Measurements from ENCODE around the gene SCN11A.
"Not testable (repeated sequence)": the region's sequence is repeated elsewhere in the genome, so short reads cannot be mapped to it uniquely, and the experiment has no call there.

SCN11A gene

GRCh38 chr3:39062180-39062579, 10.4 kb upstream of the SCN11A start:
- POLR2A ChIA-PET, result interaction anchor here (0.9 kb wide), 1 partner anchor 11 kb away, joined by 3 read pairs; no protein-coding TSS in a partner anchor
- no peak for DNase-seq (ENCODE audit: extremely low spot score)
- CTCF ChIA-PET, result no interaction called here

GRCh38 chr3:39061228-39061627, 9.5 kb upstream of the SCN11A start:
- CTCF ChIA-PET; POLR2A ChIA-PET; DNase-seq (ENCODE audit: extremely low spot score): not testable (repeated sequence)

More at GRCh38 chr3:39062180-39062579, 10.4 kb upstream of the SCN11A start:
- no peak for TF ChIP-seq HDGF (IDR thresholded peaks at IDR 0.05; ENCODE audit: borderline replicate concordance)
- TF ChIP-seq SUZ12 (IDR thresholded peaks at IDR 0.05), result no peak
- TF ChIP-seq ZNF384 (IDR thresholded peaks at IDR 0.05), result no peak
- TF ChIP-seq FOXK2 (IDR thresholded peaks at IDR 0.05), result no peak
- no peak for TF ChIP-seq ARNT (IDR thresholded peaks at IDR 0.05)
- TF ChIP-seq L3MBTL2 (conservative IDR thresholded peaks at IDR 0.05), result no peak
- no peak for TF ChIP-seq LEF1 (IDR thresholded peaks at IDR 0.05; ENCODE audit: borderline replicate concordance)
- TF ChIP-seq FOXA1 (IDR thresholded peaks at IDR 0.05), result no peak
- TF ChIP-seq TARDBP (IDR thresholded peaks at IDR 0.05), result no peak
- TF ChIP-seq, protein P1, sequence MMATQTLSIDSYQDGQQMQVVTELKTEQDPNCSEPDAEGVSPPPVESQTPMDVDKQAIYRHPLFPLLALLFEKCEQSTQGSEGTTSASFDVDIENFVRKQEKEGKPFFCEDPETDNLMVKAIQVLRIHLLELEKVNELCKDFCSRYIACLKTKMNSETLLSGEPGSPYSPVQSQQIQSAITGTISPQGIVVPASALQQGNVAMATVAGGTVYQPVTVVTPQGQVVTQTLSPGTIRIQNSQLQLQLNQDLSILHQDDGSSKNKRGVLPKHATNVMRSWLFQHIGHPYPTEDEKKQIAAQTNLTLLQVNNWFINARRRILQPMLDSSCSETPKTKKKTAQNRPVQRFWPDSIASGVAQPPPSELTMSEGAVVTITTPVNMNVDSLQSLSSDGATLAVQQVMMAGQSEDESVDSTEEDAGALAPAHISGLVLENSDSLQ (IDR thresholded peaks at IDR 0.05), result no peak
- TF ChIP-seq ELF4 (IDR thresholded peaks at IDR 0.05), result no peak
- no peak for TF ChIP-seq NFRKB (IDR thresholded peaks at IDR 0.05)
- no peak for TF ChIP-seq CTBP1 (IDR thresholded peaks at IDR 0.05; ENCODE audit: borderline replicate concordance)
- no peak for TF ChIP-seq BHLHE40 (IDR thresholded peaks at IDR 0.05; ENCODE audit: borderline replicate concordance)
- TF ChIP-seq SP1 (IDR thresholded peaks at IDR 0.05), result no peak
- TF ChIP-seq FOXM1 (IDR thresholded peaks at IDR 0.05; ENCODE audit: borderline replicate concordance), result no peak

DNA sequence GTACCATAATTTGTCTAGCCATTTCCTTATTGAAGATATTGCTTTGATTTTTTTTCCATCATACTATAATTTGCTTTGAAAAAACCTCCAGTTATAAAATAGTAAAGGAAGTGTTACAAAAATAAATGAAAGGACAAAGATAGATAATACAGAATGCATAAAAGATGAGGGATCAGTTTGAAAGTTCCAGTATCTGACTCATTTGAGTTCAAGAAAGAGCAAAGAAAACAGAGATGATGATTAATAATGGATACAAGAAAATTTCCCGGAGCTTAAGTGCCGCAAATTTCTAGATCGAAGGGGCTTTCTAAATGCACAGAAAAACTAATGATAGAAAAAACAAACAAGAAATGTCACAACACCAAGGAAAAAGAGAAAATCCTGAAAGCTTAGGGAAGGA, 4.4 kb upstream of the SCN11A start:
- ChIA-PET CTCF (no interaction called here), POLR2A (no interaction called here)
- DNase-seq (ENCODE audit: extremely low spot score), result no peak
- TF ChIP-seq CTBP1 (IDR thresholded peaks at IDR 0.05; ENCODE audit: borderline replicate concordance) (no peak), FOXK2 (IDR thresholded peaks at IDR 0.05) (no peak), SP1 (IDR thresholded peaks at IDR 0.05) (no peak)
- TF ChIP-seq, protein P1 (IDR thresholded peaks at IDR 0.05), result no peak

- TF ChIP-seq LEF1 (IDR thresholded peaks at IDR 0.05; ENCODE audit: borderline replicate concordance) (no peak), NFRKB (IDR thresholded peaks at IDR 0.05) (no peak), ELF4 (IDR thresholded peaks at IDR 0.05) (no peak), HDGF (IDR thresholded peaks at IDR 0.05; ENCODE audit: borderline replicate concordance) (no peak), CTBP1 (IDR thresholded peaks at IDR 0.05; ENCODE audit: borderline replicate concordance) (no peak), FOXA1 (IDR thresholded peaks at IDR 0.05) (no peak), ZNF384 (IDR thresholded peaks at IDR 0.05) (no peak), FOXK2 (IDR thresholded peaks at IDR 0.05) (no peak), FOXM1 (IDR thresholded peaks at IDR 0.05; ENCODE audit: borderline replicate concordance) (no peak), SP1 (IDR thresholded peaks at IDR 0.05) (no peak)
- ChIA-PET CTCF (no interaction called here), POLR2A (no interaction called here)
- DNase-seq (ENCODE audit: extremely low spot score), result no peak
These were observed 2.0 kb upstream of the SCN11A start for GRCh38 chr3:39053696-39054095.

- ChIA-PET CTCF (no interaction called here), POLR2A (no interaction called here)
- DNase-seq (ENCODE audit: extremely low spot score), result no peak
- TF ChIP-seq SUZ12 (IDR thresholded peaks at IDR 0.05) (no peak), ELF4 (IDR thresholded peaks at IDR 0.05) (no peak), ZNF384 (IDR thresholded peaks at IDR 0.05) (no peak), FOXA1 (IDR thresholded peaks at IDR 0.05) (no peak), NFRKB (IDR thresholded peaks at IDR 0.05) (no peak), FOXM1 (IDR thresholded peaks at IDR 0.05; ENCODE audit: borderline replicate concordance) (no peak), TARDBP (IDR thresholded peaks at IDR 0.05) (no peak), L3MBTL2 (conservative IDR thresholded peaks at IDR 0.05) (no peak), ARNT (IDR thresholded peaks at IDR 0.05) (no peak), FOXK2 (IDR thresholded peaks at IDR 0.05) (no peak), LEF1 (IDR thresholded peaks at IDR 0.05; ENCODE audit: borderline replicate concordance) (no peak), SP1 (IDR thresholded peaks at IDR 0.05) (no peak), CTBP1 (IDR thresholded peaks at IDR 0.05; ENCODE audit: borderline replicate concordance) (no peak), BHLHE40 (IDR thresholded peaks at IDR 0.05; ENCODE audit: borderline replicate concordance) (no peak), HDGF (IDR thresholded peaks at IDR 0.05; ENCODE audit: borderline replicate concordance) (no peak)
- TF ChIP-seq, protein P1 (IDR thresholded peaks at IDR 0.05), result no peak
These were observed 839 bp upstream of the SCN11A start for GRCh38 chr3:39052583-39052982.

DNA sequence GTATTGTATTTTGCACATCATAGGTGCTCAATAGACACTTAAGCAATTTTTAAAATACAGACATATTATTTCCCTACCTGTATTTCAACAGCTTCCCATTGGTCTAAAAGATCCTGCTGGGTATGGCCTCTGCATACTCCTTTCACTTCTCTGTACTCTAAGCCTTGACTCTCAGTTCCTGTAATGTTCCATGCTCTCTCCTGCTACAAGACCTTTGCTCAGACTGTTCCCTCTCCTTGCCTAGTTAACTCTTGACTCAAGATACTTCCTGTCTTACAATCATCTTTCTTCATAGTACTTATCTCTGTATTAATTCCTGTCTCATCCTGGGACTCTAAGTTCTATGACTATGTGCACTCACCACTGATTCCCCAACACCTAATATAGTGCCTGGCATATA, 1.7 kb downstream of the SCN11A start:
- no peak for TF ChIP-seq ELF4 (IDR thresholded peaks at IDR 0.05)
- TF ChIP-seq LEF1 (IDR thresholded peaks at IDR 0.05; ENCODE audit: borderline replicate concordance), result no peak
- no peak for TF ChIP-seq ZNF384 (IDR thresholded peaks at IDR 0.05)
- TF ChIP-seq ARNT (IDR thresholded peaks at IDR 0.05), result no peak
- TF ChIP-seq FOXM1 (IDR thresholded peaks at IDR 0.05; ENCODE audit: borderline replicate concordance), result no peak
- TF ChIP-seq SUZ12 (IDR thresholded peaks at IDR 0.05), result no peak
- no peak for TF ChIP-seq NFRKB (IDR thresholded peaks at IDR 0.05)
- TF ChIP-seq FOXA1 (IDR thresholded peaks at IDR 0.05), result no peak
- TF ChIP-seq, protein P1 (IDR thresholded peaks at IDR 0.05), result no peak
- no peak for TF ChIP-seq HDGF (IDR thresholded peaks at IDR 0.05; ENCODE audit: borderline replicate concordance)
- TF ChIP-seq BHLHE40 (IDR thresholded peaks at IDR 0.05; ENCODE audit: borderline replicate concordance), result no peak
- TF ChIP-seq CTBP1 (IDR thresholded peaks at IDR 0.05; ENCODE audit: borderline replicate concordance), result no peak
- TF ChIP-seq L3MBTL2 (conservative IDR thresholded peaks at IDR 0.05), result no peak
- no peak for TF ChIP-seq SP1 (IDR thresholded peaks at IDR 0.05)
- no peak for TF ChIP-seq FOXK2 (IDR thresholded peaks at IDR 0.05)
- no peak for TF ChIP-seq TARDBP (IDR thresholded peaks at IDR 0.05)
- ChIA-PET POLR2A (no interaction called here), CTCF (no interaction called here)
- no peak for DNase-seq (ENCODE audit: extremely low spot score)

Measured in HEK293T (cell line).